GM10248 (cell line): Measurements from ENCODE around the gene P2RX5.

Experiments
- CTCF ChIA-PET: fragments of 300-600 bp; sonication (Branson Sonifier 250); formaldehyde crosslinking; extraction: SDS; loops from one replicate; lab custom pipeline; 2021; ENCODE audit warnings: antibody characterized with exemption; lab: Yijun Ruan, JAX
- POLR2A ChIA-PET: fragments of 350-650 bp; sonication (Branson Sonifier 250); formaldehyde crosslinking; extraction: SDS; loops from one replicate; lab custom pipeline; 2020; ENCODE audit warnings: antibody characterized with exemption; lab: Yijun Ruan, JAX
- DNase-seq: peaks from one replicate; pipeline ENCODE4 v3.0.0; 2012; ENCODE audit errors: extremely low spot score
- CTCF ChIP-seq: IDR thresholded peaks from 2 replicates; pipeline ENCODE4 v1.5.1; 2012; ENCODE audit warnings: mild to moderate bottlenecking, low read depth; ENCODE audit errors: extremely low read depth, missing control alignments, control extremely low read depth

The P2RX5 gene

GRCh38 chr17:3636154-3636907 is 59.6 kb downstream of the P2RX5 start, which contains the start of the genes CTNS and SHPK:
CTNS (plus strand) TSS chr17:3636760; CDS start chr17:3640207, 3,447 bp downstream.
SHPK (minus strand) TSS chr17:3636250; CDS start chr17:3636219, 31 bp downstream.
- CTCF ChIA-PET = interaction anchor here (0.7 to 2.5 kb wide), 13 partner anchors 8 to 210 kb away, joined by 3 to 9 read pairs (median 3); partner anchors contain the start of genes EMC6, HASPIN, NCBP3 and TAX1BP3

GRCh38 chr17:3635474-3636153 is 60.3 kb downstream of the P2RX5 start:
- no peak for DNase-seq
- no peak for TF ChIP-seq CTCF
- ChIA-PET POLR2A (interaction anchor here (0.6 to 1.0 kb wide), 4 partner anchors 22 to 857 kb away, joined by 3 to 6 read pairs (median 4); partner anchors contain the start of genes HASPIN and NCBP3), CTCF (interaction anchor here (0.7 to 2.5 kb wide), 13 partner anchors 9 to 211 kb away, joined by 3 to 9 read pairs (median 3); partner anchors contain the start of genes EMC6, HASPIN, NCBP3 and TAX1BP3)

More at GRCh38 chr17:3636154-3636907, 59.6 kb downstream of the P2RX5 start, which contains the start of the genes CTNS and SHPK:
- POLR2A ChIA-PET = interaction anchor here (0.6 to 1.0 kb wide), 4 partner anchors 21 to 856 kb away, joined by 3 to 6 read pairs (median 4); partner anchors contain the start of genes HASPIN and NCBP3
- TF ChIP-seq CTCF = no peak
- peak; percentile 100 for DNase-seq

- TF ChIP-seq CTCF = no peak
- ChIA-PET CTCF (no interaction called here), POLR2A (no interaction called here)
- DNase-seq = no peak
These were observed 63.7 kb downstream of the P2RX5 start for GRCh38 chr17:3632287-3632686.

GRCh38 chr17:3630781-3631180 is 65.2 kb downstream of the P2RX5 start:
- TF ChIP-seq CTCF = no peak
- no peak for DNase-seq
- ChIA-PET POLR2A (no interaction called here), CTCF (interaction anchor here (1.5 to 2.7 kb wide), 2 partner anchors 9 to 29 kb away, joined by 3 to 12 read pairs; no protein-coding TSS in a partner anchor)

GRCh38 chr17:3627769-3628167 is 68.2 kb downstream of the P2RX5 start:
- no peak for TF ChIP-seq CTCF
- CTCF ChIA-PET = interaction anchor here (1.2 to 2.7 kb wide), 3 partner anchors 9 to 26 kb away, joined by 4 to 12 read pairs (median 4); partner anchors contain the start of gene CTNS
- POLR2A ChIA-PET = no interaction called here
- no peak for DNase-seq
